HepG2 (cell line): Measurements from ENCODE around the gene CEBPB. TPM values are rescaled to one million over a fixed set of nuclear protein-coding genes. Genes with fewer than 3 reads are reported as not detected.
A peak's percentile ranks its signal among the peaks of the same experiment; 100 is the strongest.

ENCODE experiments used
- ATAC-seq: fragments of 200-7000 bp; cut with Tn5 transposase; 3 replicates; pipeline ENCODE4 v1.9.1; 2020; ENCODE audit warnings: mild to moderate bottlenecking, moderate library complexity
- BruUV-seq: library from RNA; stranded (reverse); fragments of 400-500 nt; replicated peaks from 2 replicates; lab custom pipeline; 2021; lab: Mats Ljungman, UMichigan
- CTCF ChIA-PET: fragments of 300-600 bp; formaldehyde crosslinking; extraction: SDS; loops from one replicate; lab custom pipeline; 2021; ENCODE audit warnings: low total read pairs, inconsistent platforms, low intra/inter-chr PET ratio; lab: Yijun Ruan, JAX
- POLR2A ChIA-PET: fragments of 350-600 bp; sonication (Branson Sonifier 250); formaldehyde crosslinking; loops from one replicate; lab custom pipeline; 2020; ENCODE audit warnings: antibody characterized with exemption, inconsistent platforms; lab: Yijun Ruan, JAX
- DNase-seq: peaks from one replicate; pipeline ENCODE4 v3.0.0-alpha.2; 2015; ENCODE audit warnings: low spot score
- FAIRE-seq: peaks from 3 replicates; lab custom pipeline; 2011; peaks lifted over from hg19 to GRCh38; lab: Jason Lieb, UNC
- H2AFZ ChIP-seq: one replicate; pipeline ENCODE4 v1.6.1; 2011; ENCODE audit warnings: low read length, inconsistent platforms
- H3K27ac ChIP-seq: fragments of 300-600 bp; 3 replicates; pipeline ENCODE4 v1.8.0; 2011; ENCODE audit warnings: mixed run types, mild to moderate bottlenecking, mixed read lengths, low read length, inconsistent platforms; ENCODE audit not compliant: insufficient read depth; ENCODE audit errors: extremely low read length
- H3K27me3 ChIP-seq, 2 experiments: fragments of 200-600 bp in 1 of 2; 2 replicates in 1 of 2; 3 replicates in 1 of 2; pipeline versions ENCODE4 v1.6.0 to v1.8.0; 2011; ENCODE audit warnings: low read length in 2 of 2, mild to moderate bottlenecking in 2 of 2, moderate library complexity in 2 of 2, inconsistent platforms in 1 of 2; ENCODE audit not compliant: insufficient read depth in 2 of 2, control insufficient read depth in 1 of 2
- H3K36me3 ChIP-seq, 2 experiments: fragments of 200-600 bp in 1 of 2; replicated peaks in 1 of 2; 2 replicates in 1 of 2; 3 replicates in 1 of 2; pipeline versions ENCODE4 v1.5.1 to v1.8.0; 2011; ENCODE audit warnings: low read length in 2 of 2, inconsistent platforms in 1 of 2; ENCODE audit not compliant: insufficient read depth in 2 of 2, control insufficient read depth in 1 of 2
- H3K4me1 ChIP-seq: 2 replicates; pipeline ENCODE4 v1.5.1; 2012; ENCODE audit warnings: low read length, inconsistent platforms; ENCODE audit not compliant: insufficient read depth
- H3K4me2 ChIP-seq: 2 replicates; pipeline ENCODE4 v1.6.0; 2011; ENCODE audit warnings: low read depth, low read length, inconsistent platforms
- H3K4me3 ChIP-seq, 3 experiments: fragments of 200-600 bp in 1 of 3; sonication (generic), shearing (Covaris generic) in 1 of 3; replicated peaks in 1 of 3; 2 replicates each; pipeline ENCODE4 v1.5.1; 2011 to 2016; ENCODE audit warnings: low read length in 3 of 3, inconsistent platforms in 2 of 3, low read depth in 2 of 3, mild to moderate bottlenecking in 2 of 3, control low read depth in 1 of 3, mixed read lengths in 1 of 3; ENCODE audit not compliant: insufficient read depth in 1 of 3
- H3K79me2 ChIP-seq: one replicate; pipeline ENCODE4 v1.6.1; 2011; ENCODE audit warnings: low read length, inconsistent platforms; ENCODE audit not compliant: insufficient read depth
- H3K9ac ChIP-seq: 2 replicates; pipeline ENCODE4 v1.6.0; 2011; ENCODE audit warnings: mild to moderate bottlenecking, low read depth, low read length, inconsistent platforms; ENCODE audit not compliant: insufficient read depth
- H3K9me3 ChIP-seq: 2 replicates; pipeline ENCODE4 v1.5.1; 2012; ENCODE audit warnings: mild to moderate bottlenecking, low read length
- H4K20me1 ChIP-seq: 2 replicates; pipeline ENCODE4 v1.6.0; 2011; ENCODE audit warnings: inconsistent platforms, mild to moderate bottlenecking, low read length, moderate library complexity; ENCODE audit not compliant: insufficient read depth
- HHEX ChIP-seq: IDR thresholded peaks from 2 replicates; pipeline ENCODE4 v1.6.1; 2016; ENCODE audit warnings: control low read depth
- ISL2 ChIP-seq: sonication (generic); formaldehyde crosslinking; IDR thresholded peaks from 2 replicates; pipeline ENCODE4 v1.5.0; 2020; ENCODE audit warnings: missing genetic modification reagents
- KDM6A ChIP-seq: IDR thresholded peaks from 2 replicates; pipeline ENCODE4 v1.6.1; 2016; ENCODE audit warnings: low read depth
- MAFG ChIP-seq: sonication (generic); formaldehyde crosslinking; IDR thresholded peaks from 2 replicates; pipeline ENCODE4 v1.5.1; 2020; ENCODE audit warnings: mild to moderate bottlenecking, missing genetic modification reagents
- NR2F1 ChIP-seq, 2 experiments: fragments of 450-650 bp in 1 of 2; formaldehyde crosslinking in 1 of 2; IDR thresholded peaks; 2 replicates each; pipeline versions ENCODE4 v1.5.0 to v1.6.1; 2016 to 2020; ENCODE audit warnings: mild to moderate bottlenecking in 1 of 2, missing compliant biosample characterization in 1 of 2, missing genetic modification reagents in 1 of 2, moderate library complexity in 1 of 2
- ONECUT2 ChIP-seq: sonication (generic); formaldehyde crosslinking; IDR thresholded peaks from 2 replicates; pipeline ENCODE4 v1.4.0; 2020; ENCODE audit warnings: missing genetic modification reagents
- SNRNP70 ChIP-seq: fragments of 200-400 bp; formaldehyde crosslinking; IDR thresholded peaks from 2 replicates; pipeline ENCODE4 v1.6.1; 2017; ENCODE audit warnings: mild to moderate bottlenecking, low read depth, low read length, moderate library complexity
- XBP1 ChIP-seq: sonication (generic); formaldehyde crosslinking; IDR thresholded peaks from 2 replicates; pipeline ENCODE4 v1.5.0; 2020; ENCODE audit warnings: missing genetic modification reagents
- ZFP36L1 ChIP-seq: sonication (generic); formaldehyde crosslinking; IDR thresholded peaks from 2 replicates; pipeline ENCODE4 v1.8.0; 2022; ENCODE audit warnings: mild to moderate bottlenecking, missing genetic modification reagents, moderate library complexity
- ZNF180 ChIP-seq: sonication (generic); formaldehyde crosslinking; IDR thresholded peaks from 2 replicates; pipeline ENCODE4 v1.4.0; 2020; ENCODE audit warnings: low read depth, missing genetic modification reagents, borderline replicate concordance
- ZNF260 ChIP-seq: sonication (generic); formaldehyde crosslinking; IDR thresholded peaks from 2 replicates; pipeline ENCODE4 v1.4.0; 2020; ENCODE audit warnings: missing genetic modification reagents, low read depth, mild to moderate bottlenecking, borderline replicate concordance
- ZNF282 ChIP-seq: fragments of 450-650 bp; IDR thresholded peaks from 2 replicates; pipeline ENCODE4 v1.6.1; 2018; ENCODE audit not compliant: partially characterized antibody
- ZNF546 ChIP-seq: sonication (generic); formaldehyde crosslinking; conservative IDR thresholded peaks from 2 replicates; pipeline ENCODE4 v1.8.1; 2023; ENCODE audit warnings: mild to moderate bottlenecking, missing genetic modification reagents
- ZSCAN29 ChIP-seq: sonication (generic); formaldehyde crosslinking; conservative IDR thresholded peaks from 2 replicates; pipeline ENCODE4 v1.4.0; 2020; ENCODE audit warnings: mild to moderate bottlenecking, missing genetic modification reagents
- ZSCAN9 ChIP-seq: IDR thresholded peaks from 2 replicates; pipeline ENCODE4 v1.6.1; 2016; ENCODE audit warnings: borderline replicate concordance
- WGBS: methylation state at CpG from one replicate; pipeline ENCODE4 v1.1.6; 2017; ENCODE audit warnings: low lambda C conversion rate; 5-methylcytosine and 5-hydroxymethylcytosine counted together
- in situ Hi-C: cut with HindIII; loops from 2 replicates; pipeline ENCODE4 v1.10.0; 2017; ENCODE audit warnings: low pct_unique_long_range_greater_than_20kb; ENCODE audit not compliant: extremely low pct_ligation_motif_present
- intact Hi-C: fragments of 100-400 bp; cut with micrococcal nuclease; formaldehyde crosslinking; loops from one replicate; pipeline ENCODE4 v1.10.0; 2022; ENCODE audit not compliant: unreplicated experiment
- polyA plus RNA-seq, 8 experiments: library from polyadenylated mRNA; depleted of rRNA in 3 of 8; stranded (reverse) in 7 of 8; unstranded in 1 of 8; fragments of >200 nt; fragmentation: Illumina TruSeq in 4 of 8; extraction: Trizol in 4 of 8; gene quantifications; 2 replicates each; pipeline versions ENCODE4 v1.2.1 to v1.2.3, GENCODE V29; 2011 to 2016; ENCODE audit warnings: low read depth in 4 of 8, missing spikeins in 1 of 8, mixed read lengths in 1 of 8; ENCODE audit not compliant: insufficient read depth in 1 of 8
- total RNA-seq, 5 experiments: library from RNA; depleted of rRNA; stranded (reverse); fragments of >200 nt; fragmentation: Illumina TruSeq; extraction: Trizol; gene quantifications; 2 replicates each; pipeline ENCODE4 v1.2.3, GENCODE V29; 2016; ENCODE audit warnings: low read depth in 1 of 5
- TF ChIP-seq, protein P1 (sequence below): sonication (generic); formaldehyde crosslinking; IDR thresholded peaks from 2 replicates; pipeline ENCODE4 v1.4.0; 2020; ENCODE audit warnings: missing genetic modification reagents, borderline replicate concordance
- TF ChIP-seq, protein P2 (sequence below): sonication (generic); formaldehyde crosslinking; IDR thresholded peaks from 2 replicates; pipeline ENCODE4 v1.5.0; 2020; ENCODE audit warnings: missing genetic modification reagents
- TF ChIP-seq, protein P3 (sequence below): sonication (generic); formaldehyde crosslinking; IDR thresholded peaks from 2 replicates; pipeline ENCODE4 v1.8.1; 2023; ENCODE audit warnings: mild to moderate bottlenecking, moderate library complexity, missing genetic modification reagents

CEBPB gene
- total and polyA plus RNA-seq, 2 of the 13 experiments (the other 11 are each of a cell fraction or from before 2014, with no cell fraction given) = 18.5 to 28.2 TPM

DNA sequence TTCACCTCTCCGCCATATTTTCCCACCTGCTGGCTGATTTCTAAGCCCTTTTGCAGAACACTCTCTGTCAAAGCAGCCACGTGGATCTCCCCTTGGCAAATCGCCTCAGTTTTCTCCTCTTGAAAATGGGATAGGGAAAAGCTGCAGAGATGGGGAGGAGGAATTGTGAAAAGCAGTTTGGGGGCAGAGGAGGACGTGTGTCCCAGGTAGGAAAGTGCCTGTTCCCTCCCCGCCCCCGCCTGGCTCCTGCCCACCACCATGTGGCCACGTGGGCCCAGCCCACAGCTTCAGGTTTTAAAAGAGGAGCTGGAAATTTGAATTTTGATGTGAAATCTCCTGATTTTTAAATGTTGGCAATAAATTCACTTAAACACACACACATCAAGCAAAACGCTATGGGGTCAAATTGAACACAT lies 3.6 kb upstream of the CEBPB start:
- Histone ChIP-seq H3K9ac (peak overlapping the region; percentile 55), H3K4me2 (peak overlapping the region; percentile 75)
- POLR2A ChIA-PET = interaction anchor here (0.6 to 6.3 kb wide), 21 partner anchors 15 to 389 kb away, joined by 3 to 98 read pairs (median 7); no protein-coding TSS in a partner anchor
- TF ChIP-seq, protein P1, sequence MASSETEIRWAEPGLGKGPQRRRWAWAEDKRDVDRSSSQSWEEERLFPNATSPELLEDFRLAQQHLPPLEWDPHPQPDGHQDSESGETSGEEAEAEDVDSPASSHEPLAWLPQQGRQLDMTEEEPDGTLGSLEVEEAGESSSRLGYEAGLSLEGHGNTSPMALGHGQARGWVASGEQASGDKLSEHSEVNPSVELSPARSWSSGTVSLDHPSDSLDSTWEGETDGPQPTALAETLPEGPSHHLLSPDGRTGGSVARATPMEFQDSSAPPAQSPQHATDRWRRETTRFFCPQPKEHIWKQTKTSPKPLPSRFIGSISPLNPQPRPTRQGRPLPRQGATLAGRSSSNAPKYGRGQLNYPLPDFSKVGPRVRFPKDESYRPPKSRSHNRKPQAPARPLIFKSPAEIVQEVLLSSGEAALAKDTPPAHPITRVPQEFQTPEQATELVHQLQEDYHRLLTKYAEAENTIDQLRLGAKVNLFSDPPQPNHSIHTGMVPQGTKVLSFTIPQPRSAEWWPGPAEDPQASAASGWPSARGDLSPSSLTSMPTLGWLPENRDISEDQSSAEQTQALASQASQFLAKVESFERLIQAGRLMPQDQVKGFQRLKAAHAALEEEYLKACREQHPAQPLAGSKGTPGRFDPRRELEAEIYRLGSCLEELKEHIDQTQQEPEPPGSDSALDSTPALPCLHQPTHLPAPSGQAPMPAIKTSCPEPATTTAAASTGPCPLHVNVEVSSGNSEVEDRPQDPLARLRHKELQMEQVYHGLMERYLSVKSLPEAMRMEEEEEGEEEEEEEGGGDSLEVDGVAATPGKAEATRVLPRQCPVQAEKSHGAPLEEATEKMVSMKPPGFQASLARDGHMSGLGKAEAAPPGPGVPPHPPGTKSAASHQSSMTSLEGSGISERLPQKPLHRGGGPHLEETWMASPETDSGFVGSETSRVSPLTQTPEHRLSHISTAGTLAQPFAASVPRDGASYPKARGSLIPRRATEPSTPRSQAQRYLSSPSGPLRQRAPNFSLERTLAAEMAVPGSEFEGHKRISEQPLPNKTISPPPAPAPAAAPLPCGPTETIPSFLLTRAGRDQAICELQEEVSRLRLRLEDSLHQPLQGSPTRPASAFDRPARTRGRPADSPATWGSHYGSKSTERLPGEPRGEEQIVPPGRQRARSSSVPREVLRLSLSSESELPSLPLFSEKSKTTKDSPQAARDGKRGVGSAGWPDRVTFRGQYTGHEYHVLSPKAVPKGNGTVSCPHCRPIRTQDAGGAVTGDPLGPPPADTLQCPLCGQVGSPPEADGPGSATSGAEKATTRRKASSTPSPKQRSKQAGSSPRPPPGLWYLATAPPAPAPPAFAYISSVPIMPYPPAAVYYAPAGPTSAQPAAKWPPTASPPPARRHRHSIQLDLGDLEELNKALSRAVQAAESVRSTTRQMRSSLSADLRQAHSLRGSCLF (CRISPR knock-in tag) = no peak
- TF ChIP-seq ZNF546 = no peak
- TF ChIP-seq ZNF260 (CRISPR knock-in tag) = no peak
- TF ChIP-seq KDM6A = no peak
- TF ChIP-seq ZFP36L1 = 0 out of 2 replicates have a peak, but pooled peaks have one; percentile 43
- TF ChIP-seq XBP1 (CRISPR knock-in tag) = no peak
- TF ChIP-seq HHEX (CRISPR knock-in tag) = no peak
- TF ChIP-seq ONECUT2 (CRISPR knock-in tag) = no peak
- no peak for TF ChIP-seq ISL2
- TF ChIP-seq, protein P2, sequence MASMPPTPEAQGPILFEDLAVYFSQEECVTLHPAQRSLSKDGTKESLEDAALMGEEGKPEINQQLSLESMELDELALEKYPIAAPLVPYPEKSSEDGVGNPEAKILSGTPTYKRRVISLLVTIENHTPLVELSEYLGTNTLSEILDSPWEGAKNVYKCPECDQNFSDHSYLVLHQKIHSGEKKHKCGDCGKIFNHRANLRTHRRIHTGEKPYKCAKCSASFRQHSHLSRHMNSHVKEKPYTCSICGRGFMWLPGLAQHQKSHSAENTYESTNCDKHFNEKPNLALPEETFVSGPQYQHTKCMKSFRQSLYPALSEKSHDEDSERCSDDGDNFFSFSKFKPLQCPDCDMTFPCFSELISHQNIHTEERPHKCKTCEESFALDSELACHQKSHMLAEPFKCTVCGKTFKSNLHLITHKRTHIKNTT = no peak
- TF ChIP-seq MAFG (CRISPR knock-in tag) = no peak
- TF ChIP-seq SNRNP70 = no peak
- no peak for TF ChIP-seq ZSCAN29 (CRISPR knock-in tag)
- TF ChIP-seq ZNF180 = no peak
- TF ChIP-seq, protein P3, sequence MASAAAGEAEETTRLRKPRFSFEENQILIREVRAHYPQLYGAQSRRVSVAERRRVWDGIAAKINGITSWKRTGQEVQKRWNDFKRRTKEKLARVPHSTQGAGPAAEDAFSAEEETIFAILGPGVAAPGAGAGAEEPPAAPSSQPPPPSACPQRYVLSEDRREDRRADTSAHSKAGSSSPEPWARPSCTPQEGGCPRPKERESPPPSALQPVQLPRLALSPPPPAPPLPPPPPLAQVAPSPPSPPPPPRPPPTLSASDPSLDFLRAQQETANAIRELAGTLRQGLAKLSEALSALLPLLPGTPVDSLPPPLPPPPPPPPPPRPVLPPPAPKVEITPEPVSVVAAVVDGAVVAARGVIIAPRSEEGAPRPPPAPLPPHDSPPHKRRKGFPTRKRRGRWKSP = no peak; the same call in 1 of the 2 replicates
- TF ChIP-seq ZSCAN9 (CRISPR knock-in tag) = peak; percentile 7; the same call in 1 of the 2 replicates
- TF ChIP-seq NR2F1 (CRISPR knock-in tag; IDR thresholded peaks at IDR 0.05) = no peak
- TF ChIP-seq ZNF282 = no peak

More for the DNA sequence above, 3.6 kb upstream of the CEBPB start:
- H3K4me3 ChIP-seq = peak overlapping the region; percentile 2 to 61 (median 11); a peak in 5 of 6 replicates
- peaks cover 3% of the 10 kb centered on the region; the same call in 1 of the 2 replicates for H4K20me1 ChIP-seq
- ATAC-seq (no peak), FAIRE-seq (no peak), DNase-seq (peak; percentile 47)
- in situ Hi-C loops (loop anchor here (5.0 kb wide), 4 partner anchors 155 to 390 kb away; no protein-coding TSS in a partner anchor), intact Hi-C loops (loop anchor here (1.0 kb wide), 3 partner anchors 273 to 393 kb away; no protein-coding TSS in a partner anchor)
- BruUV-seq = no TSS peak
- WGBS = 29% methylated on average over 8 of the region's 8 CpGs
- H3K27ac ChIP-seq = peak overlapping the region; percentile 57
- H3K79me2 ChIP-seq = peaks cover 6% of the 10 kb centered on the region
- no peaks in the 10 kb centered on the region for H3K27me3 ChIP-seq
- peaks cover 45% of the 10 kb centered on the region for H3K4me1 ChIP-seq
- no peak overlapping the region for H2AFZ ChIP-seq
- CTCF ChIA-PET = interaction anchor here (0.9 to 6.6 kb wide), 11 partner anchors 107 to 423 kb away, joined by 3 to 138 read pairs (median 4); no protein-coding TSS in a partner anchor
- H3K36me3 ChIP-seq = no peaks in the 10 kb centered on the region
- no peaks in the 10 kb centered on the region for H3K9me3 ChIP-seq
